AG04449 (cell line): Measurements from ENCODE around the gene PHLDA2.

Source experiments
- CTCF ChIA-PET: fragments of 350-600 bp; formaldehyde crosslinking; extraction: SDS; loops from one replicate; lab custom pipeline; 2021; ENCODE audit warnings: antibody characterized with exemption; lab: Yijun Ruan, JAX
- POLR2A ChIA-PET: fragments of 400-600, 350-600 bp; formaldehyde crosslinking; extraction: SDS; loops from one replicate; lab custom pipeline; 2020; ENCODE audit warnings: antibody characterized with exemption, inconsistent platforms; lab: Yijun Ruan, JAX
- DNase-seq: peaks from one replicate; pipeline ENCODE4 v3.0.0-alpha.2; 2010; ENCODE audit warnings: low read depth, low spot score
- H3K4me3 ChIP-seq: 2 replicates; pipeline ENCODE4 v1.5.1; 2011; ENCODE audit warnings: low read depth, mild to moderate bottlenecking, control low read depth, low read length
- TF ChIP-seq, protein P1 (sequence below): IDR thresholded peaks from one replicate; pipeline ENCODE4 v1.5.1; 2011; ENCODE audit warnings: mild to moderate bottlenecking, moderate library complexity, low read length, control low read depth, inconsistent platforms; ENCODE audit not compliant: insufficient read depth; ENCODE audit errors: missing control alignments

PHLDA2 gene

DNA sequence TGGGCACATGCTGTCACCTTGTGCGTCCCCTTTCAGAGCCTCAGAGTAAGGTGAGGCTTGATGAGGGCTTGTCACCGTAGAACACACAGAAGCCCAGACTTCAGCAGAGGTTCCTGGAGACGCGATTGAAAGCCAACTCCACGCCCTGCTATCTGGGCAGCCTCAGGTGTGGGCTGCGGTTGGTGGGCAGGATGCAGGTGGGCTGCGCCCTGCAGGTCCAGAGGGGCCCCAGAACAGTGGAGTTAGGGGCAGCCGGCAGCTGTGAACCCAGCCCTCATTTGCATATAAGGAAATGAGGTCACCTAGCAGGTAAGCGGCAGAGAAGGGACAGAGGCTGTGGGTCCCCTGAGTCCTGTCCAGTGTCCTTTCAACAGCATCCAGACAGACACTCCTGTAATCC lies 15.4 kb downstream of the PHLDA2 start:
- DNase-seq, result no peak
- TF ChIP-seq, protein P1, sequence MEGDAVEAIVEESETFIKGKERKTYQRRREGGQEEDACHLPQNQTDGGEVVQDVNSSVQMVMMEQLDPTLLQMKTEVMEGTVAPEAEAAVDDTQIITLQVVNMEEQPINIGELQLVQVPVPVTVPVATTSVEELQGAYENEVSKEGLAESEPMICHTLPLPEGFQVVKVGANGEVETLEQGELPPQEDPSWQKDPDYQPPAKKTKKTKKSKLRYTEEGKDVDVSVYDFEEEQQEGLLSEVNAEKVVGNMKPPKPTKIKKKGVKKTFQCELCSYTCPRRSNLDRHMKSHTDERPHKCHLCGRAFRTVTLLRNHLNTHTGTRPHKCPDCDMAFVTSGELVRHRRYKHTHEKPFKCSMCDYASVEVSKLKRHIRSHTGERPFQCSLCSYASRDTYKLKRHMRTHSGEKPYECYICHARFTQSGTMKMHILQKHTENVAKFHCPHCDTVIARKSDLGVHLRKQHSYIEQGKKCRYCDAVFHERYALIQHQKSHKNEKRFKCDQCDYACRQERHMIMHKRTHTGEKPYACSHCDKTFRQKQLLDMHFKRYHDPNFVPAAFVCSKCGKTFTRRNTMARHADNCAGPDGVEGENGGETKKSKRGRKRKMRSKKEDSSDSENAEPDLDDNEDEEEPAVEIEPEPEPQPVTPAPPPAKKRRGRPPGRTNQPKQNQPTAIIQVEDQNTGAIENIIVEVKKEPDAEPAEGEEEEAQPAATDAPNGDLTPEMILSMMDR, result no peak
- POLR2A ChIA-PET, result interaction anchor here (2.2 kb wide), 1 partner anchor 16 kb away, joined by 12 read pairs; the partner anchor contains the start of gene PHLDA2
- CTCF ChIA-PET, result interaction anchor here (2.0 to 2.7 kb wide), 2 partner anchors 16 to 381 kb away, joined by 11 to 17 read pairs; partner anchors contain the start of gene PHLDA2
- no peak overlapping the region for H3K4me3 ChIP-seq

DNA sequence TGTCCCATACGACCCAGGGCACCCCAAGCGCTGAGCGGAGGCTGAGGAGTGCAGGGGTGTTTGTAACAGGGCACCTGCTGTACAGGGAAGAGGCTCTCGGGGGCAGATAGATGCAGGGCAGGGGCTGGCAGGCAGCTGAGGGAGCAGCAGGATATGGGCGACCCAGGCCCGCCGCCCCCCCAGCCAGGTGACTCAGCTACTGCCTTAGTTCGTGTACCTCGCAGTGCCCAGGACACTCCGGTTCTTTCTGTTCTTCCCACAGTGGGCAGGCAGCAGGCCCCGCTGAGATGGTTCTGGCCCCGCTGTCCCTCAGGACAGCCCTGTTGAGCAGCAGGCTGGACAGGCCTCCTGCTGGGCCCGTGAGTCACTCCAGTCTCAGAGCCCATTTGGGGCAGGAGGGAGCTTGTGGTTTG lies 16.2 kb downstream of the PHLDA2 start:
- CTCF ChIA-PET, result interaction anchor here (2.0 to 2.7 kb wide), 3 partner anchors 10 to 380 kb away, joined by 11 to 17 read pairs (median 14); partner anchors contain the start of gene PHLDA2
- POLR2A ChIA-PET, result interaction anchor here (0.5 to 2.2 kb wide), 2 partner anchors 16 to 213 kb away, joined by 3 to 12 read pairs; partner anchors contain the start of genes KCNQ1OT1 and PHLDA2
- DNase-seq, result no peak
- no peak overlapping the region for H3K4me3 ChIP-seq
- TF ChIP-seq, protein P1, result no peak

DNA sequence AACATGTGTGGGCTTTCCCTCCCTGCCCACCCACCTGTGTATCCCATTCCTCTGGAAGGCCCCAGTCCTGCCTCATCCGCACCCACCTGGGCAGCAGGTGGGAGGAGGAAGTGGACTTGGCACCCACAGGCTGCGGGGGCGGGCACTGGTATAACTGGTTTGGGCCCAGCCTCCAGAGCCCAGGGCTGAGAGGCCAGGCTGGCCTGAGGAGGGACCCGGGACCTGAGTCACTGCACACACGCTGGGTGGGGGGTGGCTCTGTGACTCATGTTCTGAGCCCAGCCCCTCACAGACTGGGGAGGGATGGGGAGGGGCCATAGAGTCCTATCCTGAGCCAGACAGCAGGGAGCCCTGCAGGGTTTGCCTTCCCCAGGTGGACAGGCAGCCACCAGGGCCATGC lies 16.7 kb downstream of the PHLDA2 start:
- DNase-seq, result peak; percentile 34
- H3K4me3 ChIP-seq, result no peak overlapping the region
- ChIA-PET POLR2A (no interaction called here), CTCF (interaction anchor here (2.0 to 2.7 kb wide), 3 partner anchors 10 to 380 kb away, joined by 11 to 17 read pairs (median 14); partner anchors contain the start of gene PHLDA2)
- TF ChIP-seq, protein P1, result no peak

DNA sequence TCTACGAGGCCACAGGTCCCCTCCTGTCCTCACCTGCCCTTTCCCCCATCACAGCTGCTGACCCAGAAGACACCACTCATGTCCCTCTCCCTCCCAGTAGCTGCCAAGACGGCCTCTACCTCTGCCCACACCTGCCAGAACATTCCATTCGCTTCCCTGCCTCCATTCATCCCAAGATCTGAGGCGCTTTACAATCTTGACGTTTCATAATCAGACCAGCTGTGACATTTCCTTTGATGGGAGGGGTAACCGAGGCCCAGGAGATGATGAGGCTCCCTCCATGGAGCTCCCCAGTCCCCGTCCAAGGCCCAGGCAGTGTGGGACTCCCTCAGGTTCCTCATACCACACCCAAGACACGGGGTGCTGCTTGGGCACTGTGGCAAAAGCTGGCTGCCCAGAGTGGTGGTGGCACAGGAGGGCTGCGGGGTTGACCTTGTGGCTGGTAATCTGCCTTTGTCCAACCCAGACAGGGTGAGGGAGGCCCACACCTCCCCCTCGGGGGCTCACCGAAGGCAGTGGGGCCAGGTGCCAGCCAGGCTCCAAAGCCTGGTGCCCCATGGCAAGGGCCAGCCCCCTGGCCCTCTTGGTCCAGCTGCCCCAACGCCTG lies 17.3 kb downstream of the PHLDA2 start:
- no peak for DNase-seq
- ChIA-PET CTCF (interaction anchor here (1.1 to 2.7 kb wide), 3 partner anchors 9 to 379 kb away, joined by 3 to 17 read pairs (median 14); a partner anchor contains a TSS), POLR2A (no interaction called here)
- TF ChIP-seq, protein P1, result no peak
- H3K4me3 ChIP-seq, result no peak overlapping the region

DNA sequence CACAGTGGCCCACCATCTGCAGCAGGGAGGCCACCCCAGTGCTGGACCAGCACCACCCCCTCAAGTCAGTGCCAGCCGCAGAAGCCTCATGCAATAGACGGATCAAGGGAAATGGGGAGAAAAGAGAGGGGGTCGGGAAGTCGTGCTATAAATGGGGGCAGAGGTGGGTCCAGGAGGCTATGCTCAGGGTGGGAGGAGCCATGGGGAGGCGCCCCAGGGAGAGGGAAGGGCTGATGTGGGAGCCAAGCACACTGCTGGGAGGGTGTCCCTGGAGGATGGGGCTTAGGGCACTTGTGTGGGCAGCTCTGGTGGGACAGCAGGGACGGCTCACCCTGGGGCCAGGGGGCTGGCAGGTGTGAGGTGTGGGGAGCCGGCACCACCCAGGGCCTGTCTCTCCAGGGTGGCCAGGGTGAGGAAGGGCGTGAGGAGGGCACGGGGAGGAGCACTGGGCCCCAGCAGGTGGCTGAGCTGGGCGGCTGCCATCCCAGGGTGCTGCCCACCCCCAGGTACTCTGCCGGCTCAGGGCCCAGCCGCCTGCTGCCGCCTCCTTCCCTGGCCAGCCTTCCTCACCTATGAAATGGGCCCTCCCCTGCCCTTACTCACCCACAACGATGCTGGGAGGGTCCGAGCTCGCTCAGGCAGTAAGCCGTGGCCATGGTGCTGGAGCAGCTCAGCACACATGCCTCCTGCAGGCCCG lies 18.0 kb downstream of the PHLDA2 start:
- ChIA-PET POLR2A (no interaction called here), CTCF (interaction anchor here (1.1 to 2.7 kb wide), 3 partner anchors 8 to 378 kb away, joined by 3 to 17 read pairs (median 14); a partner anchor contains a TSS)
- TF ChIP-seq, protein P1, result no peak
- no peak for DNase-seq
- H3K4me3 ChIP-seq, result no peak overlapping the region

DNA sequence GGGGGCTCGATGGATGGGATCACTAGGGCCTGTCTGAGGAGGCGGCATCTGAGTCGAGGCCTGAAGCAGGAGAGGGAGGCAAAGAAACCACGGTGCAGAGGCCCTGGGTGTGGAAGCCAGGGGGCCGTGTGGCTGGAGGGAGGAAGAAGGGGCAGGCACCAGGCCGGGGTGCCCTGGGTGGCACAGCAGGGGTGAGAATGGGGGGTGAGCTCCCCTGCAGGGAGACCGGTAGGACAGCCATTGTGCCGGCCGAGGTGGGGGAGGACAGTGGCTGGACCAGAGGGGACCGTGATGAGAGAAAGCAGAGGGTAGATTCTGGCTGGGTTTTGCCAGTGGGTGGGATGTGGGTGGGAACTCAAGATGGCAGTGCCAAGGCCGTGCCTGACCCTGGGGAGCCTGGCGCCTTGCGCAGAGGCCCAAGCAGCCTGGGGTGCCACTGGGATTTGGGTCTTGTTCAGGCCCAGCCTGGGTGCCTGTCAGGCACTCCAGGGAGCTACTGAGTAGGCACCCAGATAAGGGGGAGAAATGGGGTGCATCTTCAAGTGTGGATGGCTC lies 18.7 kb downstream of the PHLDA2 start:
- ChIA-PET POLR2A (interaction anchor here (1.0 to 1.4 kb wide), 2 partner anchors 10 to 19 kb away, joined by 3 to 4 read pairs; partner anchors contain the start of gene PHLDA2), CTCF (interaction anchor here (2.6 kb wide), 1 partner anchor 8 kb away, joined by 14 read pairs; a partner anchor contains a TSS)
- TF ChIP-seq, protein P1, result no peak
- H3K4me3 ChIP-seq, result no peak overlapping the region
- DNase-seq, result no peak
